SU-DHL-6 (cell line): ENCODE results near the gene DNAAF6.

Experiments
- H2AFZ ChIP-seq: fragments of 200-600 bp; sonication (generic); 2 replicates; pipeline ENCODE4 v1.6.1; 2014; ENCODE audit warnings: low read depth, mild to moderate bottlenecking, moderate library complexity, mixed read lengths, antibody characterized with exemption, low read length; ENCODE audit not compliant: severe bottlenecking
- H3F3A ChIP-seq: fragments of 200-600 bp; shearing (Covaris generic); 2 replicates; pipeline ENCODE4 v1.6.0; 2016; ENCODE audit warnings: antibody characterized with exemption, mild to moderate bottlenecking; ENCODE audit not compliant: insufficient read depth
- H3K27ac ChIP-seq: fragments of 200-600 bp; sonication (generic); 2 replicates; pipeline ENCODE4 v1.5.1; 2016; ENCODE audit warnings: low read depth, mild to moderate bottlenecking, low read length, moderate library complexity, mixed read lengths
- H3K27me3 ChIP-seq: fragments of 200-600 bp; sonication (generic), shearing (Covaris generic); 2 replicates; pipeline ENCODE4 v1.6.0; 2014; ENCODE audit warnings: mild to moderate bottlenecking, low read length
- H3K36me3 ChIP-seq: fragments of 200-600 bp; sonication (generic); 2 replicates; pipeline ENCODE4 v1.6.1; 2014; ENCODE audit warnings: mild to moderate bottlenecking, low read length, mixed read lengths
- H3K4me2 ChIP-seq: fragments of 300-600, 200-600 bp; shearing (Covaris generic), sonication (generic); 2 replicates; pipeline ENCODE4 v1.6.0; 2014; ENCODE audit warnings: low read length, low read depth, mild to moderate bottlenecking; ENCODE audit not compliant: poor library complexity, severe bottlenecking
- H3K4me3 ChIP-seq: fragments of 200-600 bp; sonication (generic); 2 replicates; pipeline ENCODE4 v1.5.1; 2014; ENCODE audit warnings: antibody characterized with exemption, low read length, mild to moderate bottlenecking, mixed read lengths; ENCODE audit not compliant: insufficient read depth, poor library complexity, severe bottlenecking
- H3K79me2 ChIP-seq: fragments of 200-600 bp; sonication (generic); 2 replicates; pipeline ENCODE4 v1.6.1; 2014; ENCODE audit warnings: mild to moderate bottlenecking, low read length, moderate library complexity; ENCODE audit not compliant: insufficient read depth
- H3K9ac ChIP-seq: fragments of 200-600 bp; sonication (generic); 2 replicates; pipeline ENCODE4 v1.7.0; 2014; ENCODE audit warnings: mild to moderate bottlenecking, low read length
- H3K9me2 ChIP-seq: fragments of 200-600 bp; sonication (generic); replicated peaks from 2 replicates; pipeline ENCODE4 v1.6.1; 2014; ENCODE audit warnings: low read length; ENCODE audit not compliant: insufficient read depth
- H3K9me3 ChIP-seq: fragments of 200-600 bp; sonication (generic); 2 replicates; pipeline ENCODE4 v1.6.1; 2014; ENCODE audit warnings: low read length, mixed read lengths; ENCODE audit not compliant: insufficient read depth
- H4K20me1 ChIP-seq: fragments of 200-600 bp; sonication (generic); 2 replicates; pipeline ENCODE4 v1.6.1; 2014; ENCODE audit warnings: low read depth, mild to moderate bottlenecking, antibody characterized with exemption, low read length, moderate library complexity, mixed read lengths
- CTCF ChIP-seq: fragments of 200-600 bp; sonication (generic); IDR thresholded peaks from one replicate; pipeline ENCODE4 v1.5.1; 2017; ENCODE audit warnings: antibody characterized with exemption, mild to moderate bottlenecking, low read length, moderate library complexity; ENCODE audit not compliant: insufficient read depth, poor library complexity, severe bottlenecking
- EZH2phosphoT487 ChIP-seq: fragments of 200-600 bp; sonication (generic), shearing (Covaris generic); conservative IDR thresholded peaks from 2 replicates; pipeline ENCODE4 v1.6.1; 2018; ENCODE audit warnings: mild to moderate bottlenecking, antibody characterized with exemption, low read length, moderate library complexity, mixed read lengths

The DNAAF6 gene

GRCh38 chrX:107272431-107272921 is 66.1 kb downstream of the DNAAF6 start:
- H3K79me2 ChIP-seq: no peaks in the 10 kb centered on the region
- no peaks in the 10 kb centered on the region for H3K36me3 ChIP-seq
- no peak overlapping the region for H3K27ac ChIP-seq
- no peak overlapping the region for H3K4me3 ChIP-seq
- no peak overlapping the region for H3K9ac ChIP-seq
- TF ChIP-seq EZH2phosphoT487 (no peak), CTCF (no peak)
- H3K9me2 ChIP-seq: no peaks in the 10 kb centered on the region
- H2AFZ ChIP-seq: no peak overlapping the region
- H3F3A ChIP-seq: no peaks in the 10 kb centered on the region
- no peaks in the 10 kb centered on the region for H3K9me3 ChIP-seq
- no peak overlapping the region for H3K4me2 ChIP-seq
- no peaks in the 10 kb centered on the region for H4K20me1 ChIP-seq
- no peaks in the 10 kb centered on the region for H3K27me3 ChIP-seq

- Histone ChIP-seq H2AFZ (no peak overlapping the region), H3K27ac (no peak overlapping the region), H3K79me2 (no peaks in the 10 kb centered on the region), H3K4me3 (no peak overlapping the region), H3K9me2 (no peaks in the 10 kb centered on the region), H3K27me3 (no peaks in the 10 kb centered on the region), H3K9ac (no peak overlapping the region), H4K20me1 (no peaks in the 10 kb centered on the region), H3K36me3 (no peaks in the 10 kb centered on the region), H3K4me2 (no peak overlapping the region), H3F3A (no peaks in the 10 kb centered on the region), H3K9me3 (no peaks in the 10 kb centered on the region)
- TF ChIP-seq EZH2phosphoT487 (no peak), CTCF (no peak)
These were observed 67.4 kb downstream of the DNAAF6 start for GRCh38 chrX:107273795-107274194.

GRCh38 chrX:107288676-107289075 is 82.3 kb downstream of the DNAAF6 start:
- no peak overlapping the region for H3K27ac ChIP-seq
- no peak overlapping the region for H2AFZ ChIP-seq
- no peaks in the 10 kb centered on the region for H3K36me3 ChIP-seq
- H3K27me3 ChIP-seq: no peaks in the 10 kb centered on the region
- no peaks in the 10 kb centered on the region for H3K9me3 ChIP-seq
- H3K9me2 ChIP-seq: no peaks in the 10 kb centered on the region
- no peaks in the 10 kb centered on the region for H3F3A ChIP-seq
- H3K4me3 ChIP-seq: no peak overlapping the region
- H4K20me1 ChIP-seq: no peaks in the 10 kb centered on the region
- H3K79me2 ChIP-seq: no peaks in the 10 kb centered on the region
- no peak overlapping the region for H3K9ac ChIP-seq
- TF ChIP-seq EZH2phosphoT487 (no peak), CTCF (no peak)
- H3K4me2 ChIP-seq: no peak overlapping the region

GRCh38 chrX:107290019-107290418 is 83.6 kb downstream of the DNAAF6 start:
- no peak overlapping the region for H2AFZ ChIP-seq
- no peak for TF ChIP-seq EZH2phosphoT487
- no peak for TF ChIP-seq CTCF
- H3K27me3 ChIP-seq: no peaks in the 10 kb centered on the region

More at GRCh38 chrX:107290019-107290418, 83.6 kb downstream of the DNAAF6 start:
- Histone ChIP-seq H3F3A (no peaks in the 10 kb centered on the region), H3K9me3 (no peaks in the 10 kb centered on the region), H3K9me2 (no peaks in the 10 kb centered on the region), H3K9ac (no peak overlapping the region), H3K79me2 (no peaks in the 10 kb centered on the region), H3K4me2 (no peak overlapping the region), H3K27ac (no peak overlapping the region), H4K20me1 (no peaks in the 10 kb centered on the region), H3K4me3 (no peak overlapping the region), H3K36me3 (no peaks in the 10 kb centered on the region)
